Peyer's patch (tissue), 4 donors: ENCODE measurements around the gene SCN1B. TPM values are rescaled to one million over a fixed set of nuclear protein-coding genes. Genes with fewer than 3 reads are reported as not detected.
A peak's percentile ranks its signal among the peaks of the same experiment; 100 is the strongest.

Experiments
- DNase-seq, 3 donors: peaks; one replicate each; pipeline ENCODE4 v3.0.0-alpha.2; 2017 to 2019
- H3K27ac ChIP-seq, 4 donors: fragments of 200-600 bp; sonication (generic); one replicate each; pipeline ENCODE4 v1.5.1; 2016 to 2019
- H3K27me3 ChIP-seq, 2 donors: fragments of 200-600 bp; sonication (generic); one replicate each; pipeline ENCODE4 v1.5.1; 2019
- H3K36me3 ChIP-seq, 3 donors: fragments of 200-600 bp; sonication (generic); one replicate each; pipeline ENCODE4 v1.5.1; 2016 to 2019
- H3K4me1 ChIP-seq, 4 donors: fragments of 200-600 bp; sonication (generic); one replicate each; pipeline ENCODE4 v1.5.1; 2016 to 2019
- H3K4me3 ChIP-seq, 4 donors: fragments of 200-600 bp; sonication (generic); 1 replicate in 3 of 4; 2 replicates in 1 of 4; pipeline ENCODE4 v1.5.1; 2016 to 2019; ENCODE audit warnings: mild to moderate bottlenecking in 1 of 4
- H3K9me3 ChIP-seq, 4 donors: fragments of 200-600 bp; sonication (generic); one replicate each; pipeline ENCODE4 v1.5.1; 2016 to 2019; ENCODE audit warnings: mild to moderate bottlenecking in 1 of 4
- POLR2A ChIP-seq, 2 donors: fragments of 450-650 bp; IDR thresholded peaks; one replicate each; pipeline ENCODE4 v1.5.1; 2017; ENCODE audit warnings: antibody characterized with exemption in 2 of 2, mild to moderate bottlenecking in 2 of 2, moderate library complexity in 2 of 2
- total RNA-seq, 4 donors: library from RNA; depleted of rRNA; stranded (reverse); fragments of >200 nt; gene quantifications; one replicate each; pipeline ENCODE4 v1.1.0, GENCODE V29; 2016
- TF ChIP-seq, protein P1 (sequence below), 6 experiments: fragments of 450-650 bp in 4 of 6; fragments of 200-600 bp in 2 of 6; sonication (generic) in 1 of 6; IDR thresholded peaks; one replicate each; pipeline ENCODE4 v1.5.1; 2017 to 2019; ENCODE audit warnings: antibody characterized with exemption in 6 of 6, mild to moderate bottlenecking in 3 of 6, moderate library complexity in 1 of 6

SCN1B gene
- total RNA-seq, 4 donors from 2014 or later: 2.8 to 9.1 (median 5.1) TPM

DNA sequence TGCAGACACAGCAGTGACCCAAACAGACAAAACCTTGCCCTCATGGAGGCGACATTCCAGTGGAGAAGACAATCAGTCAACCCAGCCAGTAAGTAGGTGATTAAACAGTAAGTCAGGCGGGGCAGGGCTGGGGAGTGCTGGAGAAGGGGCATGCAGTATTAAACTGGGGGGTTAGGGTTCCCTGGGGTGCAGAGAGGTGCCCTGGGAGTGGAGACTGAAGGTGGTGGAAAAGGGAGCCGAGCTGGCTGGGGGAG lies 54.2 kb downstream of the SCN1B start:
- peaks cover 0 to 11% (median 5%) of the 10 kb centered on the region in 4 donors for H3K4me1 ChIP-seq
- no peaks in the 10 kb centered on the region for H3K36me3 ChIP-seq
- H3K9me3 ChIP-seq: no peaks in the 10 kb centered on the region
- peak overlapping the region in 1 of 4 donors; percentile 4 for H3K27ac ChIP-seq
- no peaks in the 10 kb centered on the region for H3K27me3 ChIP-seq
- TF ChIP-seq, protein P1, sequence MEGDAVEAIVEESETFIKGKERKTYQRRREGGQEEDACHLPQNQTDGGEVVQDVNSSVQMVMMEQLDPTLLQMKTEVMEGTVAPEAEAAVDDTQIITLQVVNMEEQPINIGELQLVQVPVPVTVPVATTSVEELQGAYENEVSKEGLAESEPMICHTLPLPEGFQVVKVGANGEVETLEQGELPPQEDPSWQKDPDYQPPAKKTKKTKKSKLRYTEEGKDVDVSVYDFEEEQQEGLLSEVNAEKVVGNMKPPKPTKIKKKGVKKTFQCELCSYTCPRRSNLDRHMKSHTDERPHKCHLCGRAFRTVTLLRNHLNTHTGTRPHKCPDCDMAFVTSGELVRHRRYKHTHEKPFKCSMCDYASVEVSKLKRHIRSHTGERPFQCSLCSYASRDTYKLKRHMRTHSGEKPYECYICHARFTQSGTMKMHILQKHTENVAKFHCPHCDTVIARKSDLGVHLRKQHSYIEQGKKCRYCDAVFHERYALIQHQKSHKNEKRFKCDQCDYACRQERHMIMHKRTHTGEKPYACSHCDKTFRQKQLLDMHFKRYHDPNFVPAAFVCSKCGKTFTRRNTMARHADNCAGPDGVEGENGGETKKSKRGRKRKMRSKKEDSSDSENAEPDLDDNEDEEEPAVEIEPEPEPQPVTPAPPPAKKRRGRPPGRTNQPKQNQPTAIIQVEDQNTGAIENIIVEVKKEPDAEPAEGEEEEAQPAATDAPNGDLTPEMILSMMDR (IDR thresholded peaks at IDR 0.05): no peak
- no peak for TF ChIP-seq POLR2A (IDR thresholded peaks at IDR 0.05)
- no peak overlapping the region for H3K4me3 ChIP-seq
- DNase-seq: no peak

DNA sequence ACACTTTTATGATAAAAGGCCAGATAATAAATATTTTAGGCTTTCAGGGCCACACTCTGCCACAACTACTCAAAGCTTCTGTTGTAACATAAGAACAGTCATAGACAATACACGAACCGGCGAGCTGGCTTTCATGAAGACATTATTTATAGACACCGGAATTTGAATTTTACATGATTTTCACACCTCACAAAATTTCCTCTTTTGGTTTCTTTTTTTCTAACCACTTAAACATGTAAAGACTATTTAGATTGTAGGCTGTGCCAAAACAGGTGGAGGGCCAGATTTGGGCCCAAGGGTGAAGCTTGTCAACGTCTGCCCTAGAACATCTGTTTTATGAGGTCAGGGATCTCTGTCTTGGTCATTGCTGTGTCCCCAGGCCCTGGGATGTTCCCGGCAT lies 55.7 kb downstream of the SCN1B start:
- H3K27me3 ChIP-seq: no peaks in the 10 kb centered on the region
- DNase-seq: peak in 2 of 3 donors; percentile 54 to 61
- no peak for TF ChIP-seq POLR2A (IDR thresholded peaks at IDR 0.05)
- TF ChIP-seq, protein P1 (IDR thresholded peaks at IDR 0.05): no peak

DNA sequence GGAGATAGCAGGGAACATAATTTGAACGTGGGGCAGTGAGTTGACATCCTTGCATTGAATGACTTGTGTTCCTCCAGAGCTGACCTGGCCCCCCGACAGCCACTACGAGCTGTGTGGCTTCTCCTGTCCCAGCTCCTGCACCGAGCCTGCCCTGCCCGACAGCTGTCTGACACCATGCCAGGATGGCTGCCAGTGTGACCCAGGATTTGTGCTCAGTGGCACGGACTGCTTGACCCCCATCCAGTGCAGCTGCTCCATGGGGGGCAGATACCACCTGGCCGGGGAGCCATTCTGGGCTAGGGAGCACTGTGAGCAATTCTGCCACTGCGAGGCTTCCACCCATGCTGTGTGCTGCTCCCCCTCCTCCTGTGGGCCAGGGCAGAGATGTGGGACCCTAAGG lies 56.2 kb downstream of the SCN1B start:
- Histone ChIP-seq H3K27me3 (no peaks in the 10 kb centered on the region), H3K9me3 (no peaks in the 10 kb centered on the region), H3K27ac (peak overlapping the region in 1 of 4 donors; percentile 72), H3K36me3 (no peaks in the 10 kb centered on the region), H3K4me1 (peaks cover 0 to 11% (median 10%) of the 10 kb centered on the region in 4 donors), H3K4me3 (no peak overlapping the region)
- TF ChIP-seq, protein P1 (IDR thresholded peaks at IDR 0.05): no peak
- no peak for TF ChIP-seq POLR2A (IDR thresholded peaks at IDR 0.05)
- no peak for DNase-seq

More for the DNA sequence above, 55.7 kb downstream of the SCN1B start:
- Histone ChIP-seq H3K27ac (peak overlapping the region in 1 of 4 donors; percentile 72), H3K36me3 (no peaks in the 10 kb centered on the region), H3K4me1 (peaks cover 0 to 11% (median 10%) of the 10 kb centered on the region in 4 donors), H3K4me3 (no peak overlapping the region), H3K9me3 (no peaks in the 10 kb centered on the region)

DNA sequence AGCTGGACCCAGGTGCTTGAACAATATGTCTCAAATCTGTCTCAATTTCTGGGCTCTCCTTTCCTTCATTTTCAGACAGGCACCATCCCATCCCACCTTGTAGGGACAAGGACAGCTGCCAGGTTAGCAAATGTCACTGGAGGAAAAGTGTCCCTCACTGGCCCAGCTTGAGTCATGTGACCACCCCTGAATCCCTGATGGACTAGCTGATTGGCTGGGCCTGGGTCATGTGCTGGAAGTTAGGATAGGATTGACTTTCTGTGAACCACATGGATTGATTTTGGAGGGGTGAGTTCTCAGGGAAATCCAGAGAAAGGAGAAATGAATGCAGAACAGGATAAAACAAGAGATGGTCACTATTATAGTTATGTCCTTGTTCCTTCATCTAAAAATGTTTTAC lies 57.1 kb downstream of the SCN1B start:
- H3K27ac ChIP-seq: no peak overlapping the region
- H3K4me1 ChIP-seq: peaks cover 0 to 11% (median 10%) of the 10 kb centered on the region in 4 donors
- DNase-seq: no peak
- TF ChIP-seq, protein P1 (IDR thresholded peaks at IDR 0.05): no peak
- no peak for TF ChIP-seq POLR2A (IDR thresholded peaks at IDR 0.05)
- no peaks in the 10 kb centered on the region for H3K9me3 ChIP-seq
- no peaks in the 10 kb centered on the region for H3K36me3 ChIP-seq
- H3K27me3 ChIP-seq: no peaks in the 10 kb centered on the region
- H3K4me3 ChIP-seq: no peak overlapping the region

DNA sequence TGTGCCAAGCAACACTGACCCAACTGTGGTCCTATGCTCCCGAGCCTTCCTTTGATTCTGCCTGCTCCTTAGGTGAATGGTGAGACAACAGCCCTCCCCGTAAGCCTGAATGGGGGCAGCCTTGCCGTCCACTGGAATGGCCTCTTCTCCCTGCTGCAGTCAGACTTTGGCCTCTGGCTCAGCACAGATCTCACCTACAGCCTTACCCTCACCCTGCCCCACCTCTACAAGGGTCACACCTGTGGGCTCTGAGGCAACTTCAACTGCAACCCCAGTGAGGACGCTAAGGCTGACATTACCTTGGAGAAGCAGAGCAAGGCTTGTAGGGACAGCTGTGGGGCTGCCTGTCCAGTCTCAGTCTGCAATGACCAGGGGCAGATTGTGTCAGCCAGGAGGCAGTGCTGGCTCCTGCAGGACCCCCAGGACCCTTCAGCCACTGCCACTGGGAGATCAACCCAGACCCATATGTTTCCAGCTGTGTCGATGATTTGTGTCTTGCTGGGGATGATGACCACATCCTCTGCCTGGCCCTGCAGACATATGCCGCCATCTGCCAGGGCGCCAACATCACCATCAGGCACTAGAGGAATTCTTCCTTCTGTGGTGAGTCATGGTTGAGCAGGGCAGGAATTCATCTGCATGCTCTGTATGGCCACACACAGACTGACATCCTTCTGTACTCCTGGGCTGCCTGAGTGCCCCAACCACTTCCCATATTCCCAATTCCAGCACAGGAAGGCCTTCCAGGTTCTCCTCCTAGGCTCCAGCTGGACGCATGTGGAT lies 58.1 kb downstream of the SCN1B start:
- Histone ChIP-seq H3K4me1 (peaks cover 0 to 11% (median 10%) of the 10 kb centered on the region in 4 donors), H3K4me3 (no peak overlapping the region), H3K9me3 (no peaks in the 10 kb centered on the region), H3K36me3 (no peaks in the 10 kb centered on the region), H3K27me3 (no peaks in the 10 kb centered on the region), H3K27ac (peak overlapping the region in 1 of 4 donors; percentile 19)
- no peak for DNase-seq
- TF ChIP-seq POLR2A (IDR thresholded peaks at IDR 0.05): no peak
- TF ChIP-seq, protein P1 (IDR thresholded peaks at IDR 0.05): no peak
